ENCODE measurements around the gene ADIG.
A peak's percentile ranks its signal among the peaks of the same experiment; 100 is the strongest.

Gene ADIG

GRCh38 chr20:38547288-38548085 lies 33.5 kb upstream of the ADIG start:
- H3K27ac ChIP-seq = no peak overlapping the region
- no peak for TF ChIP-seq CTCF (IDR thresholded peaks at IDR 0.05)
- TF ChIP-seq ZFX (IDR thresholded peaks at IDR 0.05; ENCODE audit: borderline replicate concordance) = no peak

- H3K27ac ChIP-seq = no peak overlapping the region
- TF ChIP-seq ZFX (IDR thresholded peaks at IDR 0.05; ENCODE audit: borderline replicate concordance) = no peak
- TF ChIP-seq CTCF (IDR thresholded peaks at IDR 0.05) = no peak
These were observed 32.5 kb upstream of the ADIG start for GRCh38 chr20:38548356-38549083.

GRCh38 chr20:38550274-38550673 lies 30.7 kb upstream of the ADIG start:
- no peak overlapping the region for H3K27ac ChIP-seq
- TF ChIP-seq ZFX (IDR thresholded peaks at IDR 0.05; ENCODE audit: borderline replicate concordance) = no peak
- peak; percentile 38 for TF ChIP-seq CTCF (IDR thresholded peaks at IDR 0.05)

- no peak overlapping the region for H3K27ac ChIP-seq
- TF ChIP-seq ZFX (IDR thresholded peaks at IDR 0.05; ENCODE audit: borderline replicate concordance) (no peak), CTCF (IDR thresholded peaks at IDR 0.05) (no peak)
These were observed 29.9 kb upstream of the ADIG start for GRCh38 chr20:38551056-38551626.

- TF ChIP-seq CTCF (IDR thresholded peaks at IDR 0.05) = no peak
- TF ChIP-seq ZFX (IDR thresholded peaks at IDR 0.05; ENCODE audit: borderline replicate concordance) = no peak
- no peak overlapping the region for H3K27ac ChIP-seq
These were observed 26.0 kb upstream of the ADIG start for GRCh38 chr20:38554986-38555385.

GRCh38 chr20:38555395-38555794 lies 25.6 kb upstream of the ADIG start:
- H3K27ac ChIP-seq = no peak overlapping the region
- no peak for TF ChIP-seq ZFX (IDR thresholded peaks at IDR 0.05; ENCODE audit: borderline replicate concordance)
- TF ChIP-seq CTCF (IDR thresholded peaks at IDR 0.05) = no peak

- no peak overlapping the region for H3K27ac ChIP-seq
- no peak for TF ChIP-seq ZFX (IDR thresholded peaks at IDR 0.05; ENCODE audit: borderline replicate concordance)
- no peak for TF ChIP-seq CTCF (IDR thresholded peaks at IDR 0.05)
These were observed 23.8 kb upstream of the ADIG start for GRCh38 chr20:38557174-38557573.

Measured in 22Rv1 (cell line).